ENCODE data around the gene BCDIN3D.

Gene BCDIN3D

GRCh38 chr12:49813131-49813530 is 29.8 kb downstream of the BCDIN3D start:
- no peak for DNase-seq

- no peak for DNase-seq
Observed at GRCh38 chr12:49811961-49812401, 30.9 kb downstream of the BCDIN3D start.

- no peak for DNase-seq
Observed at GRCh38 chr12:49811136-49811535, 31.8 kb downstream of the BCDIN3D start.

- DNase-seq, result no peak
Observed at GRCh38 chr12:49809906-49810389, 33.0 kb downstream of the BCDIN3D start.

GRCh38 chr12:49809381-49809905 is 33.5 kb downstream of the BCDIN3D start:
- no peak for DNase-seq

- DNase-seq, result no peak
Observed at GRCh38 chr12:49808686-49809380, 34.1 kb downstream of the BCDIN3D start.

GRCh38 chr12:49807991-49808580 is 34.8 kb downstream of the BCDIN3D start:
- no peak for DNase-seq

GRCh38 chr12:49806877-49807276 is 36.0 kb downstream of the BCDIN3D start:
- DNase-seq, result no peak

- no peak for DNase-seq
Observed at GRCh38 chr12:49806321-49806813, 36.5 kb downstream of the BCDIN3D start.

GRCh38 chr12:49805409-49805808 is 37.5 kb downstream of the BCDIN3D start:
- DNase-seq, result no peak

- no peak for DNase-seq
Observed at GRCh38 chr12:49804821-49805220, 38.1 kb downstream of the BCDIN3D start.

- DNase-seq, result no peak
Observed at GRCh38 chr12:49803693-49804450, 39.0 kb downstream of the BCDIN3D start.

- DNase-seq, result no peak
Observed at GRCh38 chr12:49801141-49802063, 41.5 kb downstream of the BCDIN3D start.

GRCh38 chr12:49800421-49801140 is 42.3 kb downstream of the BCDIN3D start:
- DNase-seq, result no peak

- no peak for DNase-seq
Observed at GRCh38 chr12:49798934-49799333, 44.0 kb downstream of the BCDIN3D start.

GRCh38 chr12:49798248-49798647 is 44.7 kb downstream of the BCDIN3D start:
- no peak for DNase-seq

- DNase-seq, result no peak
Observed at GRCh38 chr12:49797449-49797776, 45.5 kb downstream of the BCDIN3D start.

GRCh38 chr12:49796606-49797448 is 46.1 kb downstream of the BCDIN3D start:
- no peak for DNase-seq

- DNase-seq, result no peak
Observed at GRCh38 chr12:49796155-49796554, 46.8 kb downstream of the BCDIN3D start.

- DNase-seq, result no peak
Observed at GRCh38 chr12:49795654-49796105, 47.2 kb downstream of the BCDIN3D start.
